Stomach (tissue), 4 donors: Measurements from ENCODE around the gene KIRREL3.

Source experiments
- CTCF ChIP-seq, 7 experiments: fragments of 450-650 bp in 4 of 7; fragments of 200-600 bp in 3 of 7; sonication (generic) in 3 of 7; IDR thresholded peaks; one replicate each; pipeline ENCODE4 v1.5.1; 2016 to 2019; ENCODE audit warnings: antibody characterized with exemption in 7 of 7, control low read depth in 2 of 7, mild to moderate bottlenecking in 1 of 7
- EP300 ChIP-seq: sonication (generic); formaldehyde crosslinking; IDR thresholded peaks from one replicate; pipeline ENCODE4 v1.6.1; 2017; ENCODE audit warnings: antibody characterized with exemption
- POLR2A ChIP-seq, 4 donors: fragments of 450-650 bp; IDR thresholded peaks; one replicate each; pipeline ENCODE4 v1.6.1; 2016; ENCODE audit warnings: antibody characterized with exemption in 4 of 4, control low read depth in 2 of 4, mild to moderate bottlenecking in 1 of 4, moderate library complexity in 1 of 4
- POLR2AphosphoS5 ChIP-seq, 3 donors: sonication (generic); formaldehyde crosslinking; IDR thresholded peaks; one replicate each; pipeline ENCODE4 v1.6.1; 2016; ENCODE audit warnings: antibody characterized with exemption in 3 of 3

- TF ChIP-seq CTCF (IDR thresholded peaks at IDR 0.05) = no peak
- TF ChIP-seq EP300 = no peak
- TF ChIP-seq POLR2A (IDR thresholded peaks at IDR 0.05) = no peak
- no peak for TF ChIP-seq POLR2AphosphoS5 (IDR thresholded peaks at IDR 0.05)
These were observed 324.0 kb downstream of the KIRREL3 start for GRCh38 chr11:126676536-126676935.
